MCF 10A (cell line): Measurements from ENCODE around the gene SHC3. TPM values are rescaled to one million over a fixed set of nuclear protein-coding genes. Genes with fewer than 3 reads are reported as not detected.

ENCODE experiments used
- BruUV-seq: library from RNA; stranded (reverse); fragments of 400-500 nt; replicated peaks from 2 replicates; lab custom pipeline; 2021; lab: Mats Ljungman, UMichigan
- CTCF ChIA-PET: fragments of 300-600 bp; sonication (Branson Sonifier 250); formaldehyde crosslinking; extraction: SDS; loops from one replicate; lab custom pipeline; 2021; ENCODE audit warnings: antibody characterized with exemption, inconsistent platforms; lab: Yijun Ruan, JAX
- POLR2A ChIA-PET: fragments of 300-600, 350-650 bp; sonication (Branson Sonifier 250); formaldehyde crosslinking; extraction: SDS; loops from one replicate; lab custom pipeline; 2020; ENCODE audit warnings: antibody characterized with exemption, inconsistent platforms; lab: Yijun Ruan, JAX
- DNase-seq: peaks from one replicate; pipeline ENCODE4 v3.0.0-alpha.2; 2018; ENCODE audit not compliant: unreplicated experiment
- H3K27ac Mint-ChIP-seq: one replicate; pipeline ENCODE4 v1.8.0; 2022; ENCODE audit warnings: mild to moderate bottlenecking, low read depth, mixed read lengths; ENCODE audit not compliant: unreplicated experiment
- H3K27me3 Mint-ChIP-seq: one replicate; pipeline ENCODE4 v1.8.0; 2022; ENCODE audit warnings: mixed read lengths; ENCODE audit not compliant: insufficient read depth, unreplicated experiment
- H3K36me3 Mint-ChIP-seq: one replicate; pipeline ENCODE4 v1.8.0; 2022; ENCODE audit warnings: mild to moderate bottlenecking, moderate library complexity, mixed read lengths; ENCODE audit not compliant: insufficient read depth, unreplicated experiment
- H3K4me1 Mint-ChIP-seq: one replicate; pipeline ENCODE4 v1.8.0; 2022; ENCODE audit warnings: mixed read lengths; ENCODE audit not compliant: insufficient read depth, unreplicated experiment
- H3K4me3 Mint-ChIP-seq: one replicate; pipeline ENCODE4 v1.8.0; 2022; ENCODE audit warnings: mild to moderate bottlenecking, moderate library complexity, mixed read lengths; ENCODE audit not compliant: unreplicated experiment
- H3K9me3 Mint-ChIP-seq: one replicate; pipeline ENCODE4 v1.8.0; 2022; ENCODE audit warnings: mixed read lengths; ENCODE audit not compliant: unreplicated experiment
- CTCF ChIP-seq: fragments of 200-600 bp; IDR thresholded peaks from one replicate; pipeline ENCODE4 v1.8.0; 2022; ENCODE audit warnings: antibody characterized with exemption, mild to moderate bottlenecking; ENCODE audit not compliant: unreplicated experiment
- intact Hi-C: fragments of 100-400 bp; cut with micrococcal nuclease; formaldehyde crosslinking; loops from 2 replicates; pipeline ENCODE4 v1.14.1; 2022
- total RNA-seq: library from RNA; stranded (reverse); gene quantifications from 2 replicates; pipeline ENCODE4 v1.2.3, GENCODE V29; 2022

Gene SHC3
- total RNA-seq, 1 experiment from 2014 or later, result 0.02 TPM

GRCh38 chr9:89153232-89154017 is 25.2 kb downstream of the SHC3 start:
- Mint-ChIP-seq H3K4me1 (peaks cover 22% of the 10 kb centered on the region), H3K36me3 (no peaks in the 10 kb centered on the region), H3K27me3 (no peaks in the 10 kb centered on the region), H3K9me3 (no peaks in the 10 kb centered on the region), H3K27ac (peak overlapping the region; percentile 32), H3K4me3 (no peak overlapping the region)
- intact Hi-C loops, result loop anchor here (1.0 kb wide), 1 partner anchor 27 kb away; no protein-coding TSS in a partner anchor
- TF ChIP-seq CTCF, result no peak
- ChIA-PET POLR2A (interaction anchor here (0.6 to 3.0 kb wide), 3 partner anchors 9 to 766 kb away, joined by 3 to 12 read pairs (median 5); no protein-coding TSS in a partner anchor), CTCF (interaction anchor here (0.6 to 1.5 kb wide), 3 partner anchors 9 to 1204 kb away, joined by 3 read pairs; no protein-coding TSS in a partner anchor)
- peak; percentile 73 for DNase-seq
- no TSS peak for BruUV-seq

- Mint-ChIP-seq H3K27me3 (no peaks in the 10 kb centered on the region), H3K36me3 (peaks cover 4% of the 10 kb centered on the region), H3K27ac (no peak overlapping the region), H3K4me3 (no peak overlapping the region), H3K4me1 (peaks cover 16% of the 10 kb centered on the region), H3K9me3 (no peaks in the 10 kb centered on the region)
- DNase-seq, result peak; percentile 50
- intact Hi-C loops, result no loop called here
- CTCF ChIA-PET, result interaction anchor here (0.5 kb wide), 1 partner anchor 14 kb away, joined by 4 read pairs; no protein-coding TSS in a partner anchor
- POLR2A ChIA-PET, result no interaction called here
- no TSS peak for BruUV-seq
- TF ChIP-seq CTCF, result no peak
Measured at GRCh38 chr9:89149726-89150125, 28.9 kb downstream of the SHC3 start.

- TF ChIP-seq CTCF, result no peak
- Mint-ChIP-seq H3K27ac (no peak overlapping the region), H3K9me3 (no peaks in the 10 kb centered on the region), H3K4me1 (no peaks in the 10 kb centered on the region), H3K4me3 (no peak overlapping the region), H3K27me3 (no peaks in the 10 kb centered on the region), H3K36me3 (peaks cover 4% of the 10 kb centered on the region)
- CTCF ChIA-PET, result no interaction called here
- POLR2A ChIA-PET, result no interaction called here
- intact Hi-C loops, result no loop called here
- BruUV-seq, result no TSS peak
- no peak for DNase-seq
Measured at GRCh38 chr9:89145097-89145496, 33.5 kb downstream of the SHC3 start.

- DNase-seq, result no peak
- H3K36me3 Mint-ChIP-seq, result peaks cover 4% of the 10 kb centered on the region
- no peaks in the 10 kb centered on the region for H3K4me1 Mint-ChIP-seq
- H3K27ac Mint-ChIP-seq, result no peak overlapping the region
- no peak for TF ChIP-seq CTCF
- no peaks in the 10 kb centered on the region for H3K9me3 Mint-ChIP-seq
- H3K27me3 Mint-ChIP-seq, result no peaks in the 10 kb centered on the region
- intact Hi-C loops, result no loop called here
- ChIA-PET POLR2A (interaction anchor here (1.4 kb wide), 1 partner anchor 9 kb away, joined by 5 read pairs; no protein-coding TSS in a partner anchor), CTCF (interaction anchor here (1.4 kb wide), 1 partner anchor 10 kb away, joined by 3 read pairs; no protein-coding TSS in a partner anchor)
- H3K4me3 Mint-ChIP-seq, result no peak overlapping the region
- BruUV-seq, result no TSS peak
Measured at GRCh38 chr9:89144238-89144637, 34.4 kb downstream of the SHC3 start.
